ENCODE measurements around the gene UNC80. TPM values are rescaled to one million over a fixed set of nuclear protein-coding genes. Genes with fewer than 3 reads are reported as not detected.

UNC80 gene
- total RNA-seq, 1 donor from 2014 or later, result 2.8 TPM

DNA sequence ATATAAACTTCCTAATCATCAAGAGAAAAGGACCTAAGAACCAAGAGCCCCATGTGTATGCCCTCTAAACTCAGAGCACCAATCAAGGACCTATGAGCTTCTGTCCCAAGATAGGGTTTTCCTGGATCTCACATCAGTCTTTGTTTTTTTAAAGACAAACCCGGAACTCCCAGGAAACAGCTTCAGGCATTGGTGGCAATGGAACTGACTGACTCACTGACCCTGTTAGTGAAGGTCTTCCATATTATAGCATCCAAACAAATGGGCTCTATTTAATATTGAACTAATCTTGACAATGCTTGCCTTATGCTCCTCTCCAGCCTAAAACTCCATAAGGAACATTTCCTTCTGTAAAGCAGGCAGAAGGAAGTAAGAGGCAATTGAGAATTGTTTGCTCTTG, 167.3 kb downstream of the UNC80 start:
- H3K27ac Mint-ChIP-seq (ENCODE audit: unreplicated experiment), result peak overlapping the region; percentile 63
- peaks cover 13% of the 10 kb centered on the region for H3K36me3 Mint-ChIP-seq (ENCODE audit: low read depth)
- DNase-seq (ENCODE audit: low read depth, low spot score), result no peak
- peak overlapping the region; percentile 14 for H3K4me3 Mint-ChIP-seq
- TF ChIP-seq CTCF (conservative IDR thresholded peaks at IDR 0.05), result no peak
- no peaks in the 10 kb centered on the region for H3K27me3 Mint-ChIP-seq (ENCODE audit: low read depth)
- H3K4me1 Mint-ChIP-seq, result peaks cover 55% of the 10 kb centered on the region
- peaks cover 2% of the 10 kb centered on the region for H3K9me3 Mint-ChIP-seq

GRCh38 chr2:209940936-209941335, 169.3 kb downstream of the UNC80 start:
- Mint-ChIP-seq H3K27ac (ENCODE audit: unreplicated experiment) (no peak overlapping the region), H3K36me3 (ENCODE audit: low read depth) (peaks cover 16% of the 10 kb centered on the region), H3K4me3 (no peak overlapping the region), H3K27me3 (ENCODE audit: low read depth) (no peaks in the 10 kb centered on the region), H3K4me1 (peaks cover 39% of the 10 kb centered on the region), H3K9me3 (peaks cover 2% of the 10 kb centered on the region)
- DNase-seq (ENCODE audit: low read depth, low spot score), result no peak
- TF ChIP-seq CTCF (conservative IDR thresholded peaks at IDR 0.05), result no peak

GRCh38 chr2:209942426-209942825, 170.8 kb downstream of the UNC80 start:
- H3K9me3 Mint-ChIP-seq, result peaks cover 2% of the 10 kb centered on the region
- H3K4me1 Mint-ChIP-seq, result peaks cover 35% of the 10 kb centered on the region
- no peak overlapping the region for H3K4me3 Mint-ChIP-seq
- DNase-seq (ENCODE audit: low read depth, low spot score), result no peak
- H3K27ac Mint-ChIP-seq (ENCODE audit: unreplicated experiment), result peak overlapping the region; percentile 43
- TF ChIP-seq CTCF (conservative IDR thresholded peaks at IDR 0.05), result no peak
- no peaks in the 10 kb centered on the region for H3K27me3 Mint-ChIP-seq (ENCODE audit: low read depth)
- peaks cover 22% of the 10 kb centered on the region for H3K36me3 Mint-ChIP-seq (ENCODE audit: low read depth)

DNA sequence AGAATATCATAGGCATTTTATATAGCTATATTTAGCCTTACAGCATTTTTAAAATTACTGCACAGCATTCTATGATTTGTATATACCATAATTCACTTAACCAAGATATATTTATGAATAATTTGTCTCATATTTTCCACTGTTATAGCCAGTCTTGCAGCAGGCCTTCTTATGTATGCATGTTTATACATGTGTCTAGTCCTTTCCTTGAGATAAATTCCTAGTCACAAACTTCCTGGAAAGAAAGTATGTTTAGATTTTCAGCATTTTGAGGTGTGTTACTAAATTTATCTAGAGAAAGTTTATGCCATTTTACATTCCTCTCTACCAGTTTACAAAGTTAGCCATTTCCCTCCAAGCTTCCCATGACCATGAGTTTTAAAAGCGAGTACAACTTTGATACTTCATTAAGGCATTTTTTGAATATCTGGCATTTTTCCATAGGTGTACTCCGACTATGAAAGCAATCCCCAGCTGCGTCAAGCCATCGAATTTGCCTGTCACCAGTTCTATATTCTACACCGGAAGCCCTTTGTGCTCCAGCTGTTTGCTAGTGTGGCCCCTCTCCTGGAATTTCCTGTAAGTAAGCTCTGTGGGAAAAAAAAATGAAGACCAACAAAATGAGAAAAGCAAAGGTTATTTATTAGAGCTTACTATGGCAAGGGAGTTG, 171.4 kb downstream of the UNC80 start:
- H3K27ac Mint-ChIP-seq (ENCODE audit: unreplicated experiment), result peak overlapping the region; percentile 85
- H3K9me3 Mint-ChIP-seq, result peaks cover 2% of the 10 kb centered on the region
- TF ChIP-seq CTCF (conservative IDR thresholded peaks at IDR 0.05), result no peak
- no peaks in the 10 kb centered on the region for H3K27me3 Mint-ChIP-seq (ENCODE audit: low read depth)
- H3K4me3 Mint-ChIP-seq, result peak overlapping the region; percentile 31
- DNase-seq (ENCODE audit: low read depth, low spot score), result no peak
- peaks cover 35% of the 10 kb centered on the region for H3K4me1 Mint-ChIP-seq
- H3K36me3 Mint-ChIP-seq (ENCODE audit: low read depth), result peaks cover 22% of the 10 kb centered on the region

GRCh38 chr2:209943776-209944175, 172.1 kb downstream of the UNC80 start:
- H3K9me3 Mint-ChIP-seq, result peaks cover 2% of the 10 kb centered on the region
- DNase-seq (ENCODE audit: low read depth, low spot score), result no peak
- H3K4me1 Mint-ChIP-seq, result peaks cover 30% of the 10 kb centered on the region
- H3K4me3 Mint-ChIP-seq, result no peak overlapping the region
- TF ChIP-seq CTCF (conservative IDR thresholded peaks at IDR 0.05), result no peak
- H3K27me3 Mint-ChIP-seq (ENCODE audit: low read depth), result no peaks in the 10 kb centered on the region
- H3K27ac Mint-ChIP-seq (ENCODE audit: unreplicated experiment), result no peak overlapping the region
- peaks cover 22% of the 10 kb centered on the region for H3K36me3 Mint-ChIP-seq (ENCODE audit: low read depth)

Data from neural crest cell (in vitro differentiated cells).